T-helper 9 cell (primary cell): Measurements from ENCODE around the gene NELFE.
"Not testable (repeated sequence)": the region's sequence is repeated elsewhere in the genome, so short reads cannot be mapped to it uniquely, and the experiment has no call there.

Experiments
- DNase-seq: peaks from one replicate; pipeline ENCODE4 v3.0.0-alpha.2; 2020

Gene NELFE

DNA sequence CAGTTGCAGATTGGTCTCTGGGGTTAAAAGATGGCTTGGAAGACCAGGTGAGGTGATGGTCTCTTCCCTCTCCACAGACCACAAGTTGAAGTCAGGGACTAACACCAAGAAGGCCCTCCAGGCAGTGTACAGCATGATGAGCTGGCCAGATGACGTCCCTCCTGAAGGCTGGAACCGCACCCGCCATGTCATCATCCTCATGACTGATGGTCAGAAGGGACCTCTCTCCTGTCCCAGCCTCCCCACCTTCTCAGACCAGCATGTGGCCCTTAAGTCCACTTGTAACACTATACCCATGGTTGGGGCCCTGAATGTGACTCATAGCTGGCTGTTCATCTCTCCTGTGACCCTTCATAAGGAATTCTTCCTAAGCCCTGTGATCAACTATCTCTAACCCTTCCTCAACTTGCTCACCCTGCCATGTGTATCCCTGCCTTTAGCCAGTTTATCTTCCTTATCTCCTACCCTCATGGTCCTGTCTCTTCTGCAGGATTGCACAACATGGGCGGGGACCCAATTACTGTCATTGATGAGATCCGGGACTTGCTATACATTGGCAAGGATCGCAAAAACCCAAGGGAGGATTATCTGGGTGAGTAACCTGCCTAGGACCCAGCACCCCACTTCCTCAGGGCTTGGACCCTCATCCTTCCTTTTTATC lies 9.9 kb downstream of the NELFE start:
- DNase-seq: no peak

DNA sequence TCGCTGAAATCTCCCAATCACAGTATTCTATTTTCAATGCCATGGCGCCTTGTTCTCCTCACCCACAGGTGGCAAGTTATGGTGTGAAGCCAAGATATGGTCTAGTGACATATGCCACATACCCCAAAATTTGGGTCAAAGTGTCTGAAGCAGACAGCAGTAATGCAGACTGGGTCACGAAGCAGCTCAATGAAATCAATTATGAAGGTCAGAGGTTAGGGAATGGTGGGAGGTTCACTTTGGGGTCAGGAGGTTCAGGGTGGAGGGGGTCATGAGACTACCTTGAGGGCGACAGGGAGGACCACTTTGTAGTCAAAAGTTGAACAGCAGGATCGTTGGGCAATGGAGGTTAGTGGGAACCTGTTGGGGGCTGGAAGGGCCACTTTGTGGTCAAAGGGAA lies 10.5 kb downstream of the NELFE start:
- DNase-seq: no peak

DNA sequence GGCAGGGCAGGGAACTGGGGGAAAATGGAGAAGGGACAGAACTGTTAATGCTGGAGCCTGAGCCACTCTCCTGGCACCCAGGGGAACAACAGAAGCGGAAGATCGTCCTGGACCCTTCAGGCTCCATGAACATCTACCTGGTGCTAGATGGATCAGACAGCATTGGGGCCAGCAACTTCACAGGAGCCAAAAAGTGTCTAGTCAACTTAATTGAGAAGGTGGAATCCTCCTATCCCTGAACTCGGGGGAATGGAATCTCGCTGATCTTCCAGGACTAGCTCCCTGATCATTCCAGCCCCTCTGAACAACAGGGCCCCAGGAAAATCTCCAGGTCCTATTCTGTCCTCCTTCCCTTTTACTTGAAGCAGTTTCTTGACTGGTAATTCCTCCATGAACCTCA lies 10.9 kb downstream of the NELFE start:
- DNase-seq: no peak

DNA sequence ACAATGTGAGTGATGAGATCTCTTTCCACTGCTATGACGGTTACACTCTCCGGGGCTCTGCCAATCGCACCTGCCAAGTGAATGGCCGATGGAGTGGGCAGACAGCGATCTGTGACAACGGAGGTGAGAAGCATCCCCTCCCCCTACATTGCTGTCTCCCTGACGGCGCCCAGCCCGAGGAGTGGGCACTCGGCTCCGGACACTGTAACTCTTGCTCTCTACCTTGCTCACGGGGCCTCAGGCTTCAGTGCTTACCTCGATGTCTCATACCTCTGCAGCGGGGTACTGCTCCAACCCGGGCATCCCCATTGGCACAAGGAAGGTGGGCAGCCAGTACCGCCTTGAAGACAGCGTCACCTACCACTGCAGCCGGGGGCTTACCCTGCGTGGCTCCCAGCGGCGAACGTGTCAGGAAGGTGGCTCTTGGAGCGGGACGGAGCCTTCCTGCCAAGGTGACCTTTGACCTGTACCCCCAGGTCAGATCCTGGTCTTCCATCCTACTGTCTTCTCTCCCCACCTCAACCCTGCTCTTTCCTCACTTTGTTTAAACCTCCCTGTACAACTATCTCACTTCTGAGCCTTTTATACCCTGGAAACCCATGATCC lies 11.6 kb downstream of the NELFE start:
- no peak for DNase-seq

DNA sequence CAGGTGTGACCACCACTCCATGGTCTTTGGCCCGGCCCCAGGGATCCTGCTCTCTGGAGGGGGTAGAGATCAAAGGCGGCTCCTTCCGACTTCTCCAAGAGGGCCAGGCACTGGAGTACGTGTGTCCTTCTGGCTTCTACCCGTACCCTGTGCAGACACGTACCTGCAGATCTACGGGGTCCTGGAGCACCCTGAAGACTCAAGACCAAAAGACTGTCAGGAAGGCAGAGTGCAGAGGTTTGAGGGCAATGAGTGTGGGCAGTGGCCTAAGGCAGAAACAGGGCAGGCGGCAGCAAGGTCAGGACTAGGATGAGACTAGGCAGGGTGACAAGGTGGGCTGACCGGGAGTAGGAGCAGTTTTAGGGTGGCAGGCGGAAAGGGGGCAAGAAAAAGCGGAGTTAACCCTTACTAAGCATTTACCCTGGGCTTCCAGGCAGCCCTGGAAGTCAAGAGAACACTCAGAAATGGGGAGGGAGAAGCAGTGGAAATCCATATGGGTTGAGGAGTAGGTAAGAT lies 12.3 kb downstream of the NELFE start:
- DNase-seq: no peak

DNA sequence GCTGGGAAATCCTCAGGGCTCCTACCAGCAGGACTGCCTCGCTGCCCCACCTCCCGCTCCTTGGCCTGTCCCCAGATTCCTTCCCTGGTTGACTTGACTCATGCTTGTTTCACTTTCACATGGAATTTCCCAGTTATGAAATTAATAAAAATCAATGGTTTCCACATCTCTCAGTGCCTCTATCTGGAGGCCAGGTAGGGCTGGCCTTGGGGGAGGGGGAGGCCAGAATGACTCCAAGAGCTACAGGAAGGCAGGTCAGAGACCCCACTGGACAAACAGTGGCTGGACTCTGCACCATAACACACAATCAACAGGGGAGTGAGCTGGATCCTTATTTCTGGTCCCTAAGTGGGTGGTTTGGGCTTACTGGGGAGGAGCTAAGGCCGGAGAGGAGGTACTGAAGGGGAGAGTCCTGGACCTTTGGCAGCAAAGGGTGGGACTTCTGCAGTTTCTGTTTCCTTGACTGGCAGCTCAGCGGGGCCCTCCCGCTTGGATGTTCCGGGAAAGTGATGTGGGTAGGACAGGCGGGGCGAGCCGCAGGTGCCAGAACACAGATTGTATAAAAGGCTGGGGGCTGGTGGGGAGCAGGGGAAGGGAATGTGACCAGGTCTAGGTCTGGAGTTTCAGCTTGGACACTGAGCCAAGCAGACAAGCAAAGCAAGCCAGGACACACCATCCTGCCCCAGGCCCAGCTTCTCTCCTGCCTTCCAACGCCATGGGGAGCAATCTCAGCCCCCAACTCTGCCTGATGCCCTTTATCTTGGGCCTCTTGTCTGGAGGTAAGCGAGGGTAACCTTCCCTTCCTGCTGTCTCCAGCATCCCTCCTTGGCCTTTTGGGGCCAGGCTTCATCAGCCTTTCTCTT lies 13.0 kb downstream of the NELFE start, which contains the start of gene CFB:
TSS of gene CFB (plus strand) at position 589 of the 863 bp plus-strand sequence. CDS start at position 716, 127 bp downstream.
- DNase-seq: no peak

DNA sequence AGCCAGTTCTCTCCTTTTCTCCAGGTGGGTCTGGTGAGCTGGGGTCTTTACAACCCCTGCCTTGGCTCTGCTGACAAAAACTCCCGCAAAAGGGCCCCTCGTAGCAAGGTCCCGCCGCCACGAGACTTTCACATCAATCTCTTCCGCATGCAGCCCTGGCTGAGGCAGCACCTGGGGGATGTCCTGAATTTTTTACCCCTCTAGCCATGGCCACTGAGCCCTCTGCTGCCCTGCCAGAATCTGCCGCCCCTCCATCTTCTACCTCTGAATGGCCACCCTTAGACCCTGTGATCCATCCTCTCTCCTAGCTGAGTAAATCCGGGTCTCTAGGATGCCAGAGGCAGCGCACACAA lies 13.6 kb downstream of the NELFE start:
- no peak for DNase-seq

DNA sequence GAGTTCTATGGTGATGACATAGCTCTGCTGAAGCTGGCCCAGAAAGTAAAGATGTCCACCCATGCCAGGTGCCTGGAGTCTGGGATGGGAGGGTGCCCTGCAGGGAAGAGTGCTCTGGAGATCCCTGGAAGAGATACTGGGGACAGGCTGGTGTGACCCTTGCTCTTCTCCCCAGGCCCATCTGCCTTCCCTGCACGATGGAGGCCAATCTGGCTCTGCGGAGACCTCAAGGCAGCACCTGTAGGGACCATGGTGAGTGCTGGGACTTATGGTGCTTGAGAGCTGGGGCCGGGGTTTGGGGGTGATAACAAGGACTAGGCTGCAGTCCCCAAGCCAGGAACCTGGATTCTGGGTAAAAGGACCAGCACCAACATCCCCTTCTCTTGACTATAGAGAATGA lies 15.0 kb downstream of the NELFE start:
- DNase-seq: no peak

DNA sequence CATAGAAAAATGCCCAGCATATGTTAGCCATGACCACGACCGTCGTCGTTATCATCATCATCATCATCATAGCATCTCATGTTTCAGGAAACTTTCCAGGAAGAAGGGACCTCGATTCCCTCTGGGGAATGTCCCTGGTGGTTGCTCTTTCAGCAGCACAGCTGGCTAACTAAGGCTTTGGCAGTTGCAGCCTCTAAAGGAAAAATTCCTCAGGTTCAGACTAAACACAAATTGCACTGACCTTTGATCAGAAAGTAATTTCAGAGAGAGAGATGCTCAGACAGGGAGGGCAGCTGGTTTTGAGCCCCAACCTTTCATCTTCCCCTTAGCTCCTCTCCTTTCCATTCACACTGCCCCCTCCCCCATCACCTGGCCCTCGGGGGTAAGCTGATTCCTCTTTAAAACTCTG lies 18.5 kb downstream of the NELFE start:
- DNase-seq: no peak

DNA sequence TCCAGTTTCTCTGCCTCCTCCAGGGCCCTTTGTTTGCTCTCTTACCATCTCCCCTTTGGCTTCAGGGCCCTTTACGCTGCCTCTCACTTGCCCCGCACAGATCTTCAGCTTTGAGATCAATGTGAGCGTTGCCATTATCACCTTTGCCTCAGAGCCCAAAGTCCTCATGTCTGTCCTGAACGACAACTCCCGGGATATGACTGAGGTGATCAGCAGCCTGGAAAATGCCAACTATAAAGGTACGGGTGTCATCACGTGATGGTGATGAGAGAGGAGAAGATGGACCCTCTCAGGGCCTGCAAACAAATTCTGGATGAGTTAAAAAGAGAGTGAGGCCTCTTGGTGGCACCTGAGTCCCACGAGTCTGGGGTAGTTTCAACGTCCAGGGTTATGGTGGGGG lies 22.9 kb downstream of the NELFE start:
- no peak for DNase-seq

DNA sequence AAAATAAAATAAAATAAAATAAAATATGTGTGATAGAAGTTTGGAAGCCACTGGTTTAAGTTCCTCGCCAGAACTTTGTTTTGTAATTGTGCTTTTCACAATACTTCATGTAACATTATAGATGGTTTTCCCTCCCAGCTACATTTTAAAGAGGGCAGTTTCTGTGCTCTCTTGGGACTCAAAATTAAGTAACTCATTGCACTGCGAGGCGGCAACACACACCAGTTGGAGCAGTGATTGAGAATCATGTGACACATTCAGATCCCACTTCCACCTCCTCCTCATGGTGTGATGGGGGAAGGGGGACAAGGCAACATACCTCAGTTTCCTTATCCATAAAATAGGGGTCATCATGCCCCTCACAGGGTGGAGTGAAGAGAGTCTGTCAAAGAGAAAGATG lies 23.8 kb downstream of the NELFE start:
- DNase-seq: no peak

DNA sequence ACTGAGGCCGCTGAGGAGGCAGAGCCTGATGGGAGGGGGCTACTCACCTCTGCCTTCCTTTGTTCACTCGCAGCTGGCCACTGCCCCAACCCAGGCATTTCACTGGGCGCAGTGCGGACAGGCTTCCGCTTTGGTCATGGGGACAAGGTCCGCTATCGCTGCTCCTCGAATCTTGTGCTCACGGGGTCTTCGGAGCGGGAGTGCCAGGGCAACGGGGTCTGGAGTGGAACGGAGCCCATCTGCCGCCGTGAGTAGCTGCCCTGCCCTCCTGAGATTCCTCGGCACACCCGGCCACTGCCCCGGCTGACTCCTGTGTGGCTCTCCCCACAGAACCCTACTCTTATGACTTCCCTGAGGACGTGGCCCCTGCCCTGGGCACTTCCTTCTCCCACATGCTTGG lies 25.2 kb downstream of the NELFE start:
- no peak for DNase-seq

DNA sequence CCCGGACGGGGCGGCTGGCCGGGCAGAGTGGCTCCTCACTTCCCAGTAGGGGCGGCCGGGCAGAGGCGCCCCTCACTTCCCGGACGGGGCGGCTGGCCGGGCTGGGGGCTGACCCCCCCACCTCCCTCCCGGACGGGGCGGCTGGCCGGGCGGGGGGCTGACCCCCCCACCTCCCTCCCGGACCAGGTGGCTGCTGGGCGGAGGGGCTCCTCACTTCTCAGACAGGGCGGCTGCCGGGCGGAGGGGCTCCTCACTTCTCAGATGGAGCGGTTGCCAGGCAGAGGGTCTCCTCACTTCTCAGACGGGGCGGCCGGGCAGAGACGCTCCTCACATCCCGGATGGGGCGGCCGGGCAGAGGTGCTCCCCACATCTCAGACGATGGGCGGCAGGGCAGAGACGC lies 26.6 kb downstream of the NELFE start:
- not testable (repeated sequence) for DNase-seq

DNA sequence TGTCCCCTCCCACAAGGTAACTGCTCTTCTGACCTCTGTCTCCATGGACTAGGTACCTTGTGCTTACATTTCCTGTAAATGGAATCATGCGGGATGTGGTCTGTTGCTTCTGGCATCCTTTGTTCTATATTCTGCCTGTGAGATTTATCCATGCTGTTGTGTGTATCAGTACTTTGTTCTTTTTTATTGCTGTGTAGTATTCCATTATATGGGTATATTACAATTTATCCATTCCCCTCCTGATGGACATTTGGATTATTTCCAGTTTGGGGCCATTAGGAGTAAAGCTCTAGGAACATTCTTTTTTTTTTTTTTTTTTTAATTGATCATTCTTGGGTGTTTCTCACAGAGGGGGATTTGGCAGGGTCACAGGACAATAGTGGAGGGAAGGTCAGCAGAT lies 27.8 kb downstream of the NELFE start:
- DNase-seq: no peak

DNA sequence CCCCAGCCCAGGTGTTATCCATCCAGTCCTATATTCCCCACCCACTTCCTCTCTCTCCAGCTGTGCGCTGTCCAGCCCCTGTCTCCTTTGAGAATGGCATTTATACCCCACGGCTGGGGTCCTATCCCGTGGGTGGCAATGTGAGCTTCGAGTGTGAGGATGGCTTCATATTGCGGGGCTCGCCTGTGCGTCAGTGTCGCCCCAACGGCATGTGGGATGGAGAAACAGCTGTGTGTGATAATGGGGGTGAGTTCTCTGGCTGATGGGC lies 30.2 kb downstream of the NELFE start:
- DNase-seq: no peak

DNA sequence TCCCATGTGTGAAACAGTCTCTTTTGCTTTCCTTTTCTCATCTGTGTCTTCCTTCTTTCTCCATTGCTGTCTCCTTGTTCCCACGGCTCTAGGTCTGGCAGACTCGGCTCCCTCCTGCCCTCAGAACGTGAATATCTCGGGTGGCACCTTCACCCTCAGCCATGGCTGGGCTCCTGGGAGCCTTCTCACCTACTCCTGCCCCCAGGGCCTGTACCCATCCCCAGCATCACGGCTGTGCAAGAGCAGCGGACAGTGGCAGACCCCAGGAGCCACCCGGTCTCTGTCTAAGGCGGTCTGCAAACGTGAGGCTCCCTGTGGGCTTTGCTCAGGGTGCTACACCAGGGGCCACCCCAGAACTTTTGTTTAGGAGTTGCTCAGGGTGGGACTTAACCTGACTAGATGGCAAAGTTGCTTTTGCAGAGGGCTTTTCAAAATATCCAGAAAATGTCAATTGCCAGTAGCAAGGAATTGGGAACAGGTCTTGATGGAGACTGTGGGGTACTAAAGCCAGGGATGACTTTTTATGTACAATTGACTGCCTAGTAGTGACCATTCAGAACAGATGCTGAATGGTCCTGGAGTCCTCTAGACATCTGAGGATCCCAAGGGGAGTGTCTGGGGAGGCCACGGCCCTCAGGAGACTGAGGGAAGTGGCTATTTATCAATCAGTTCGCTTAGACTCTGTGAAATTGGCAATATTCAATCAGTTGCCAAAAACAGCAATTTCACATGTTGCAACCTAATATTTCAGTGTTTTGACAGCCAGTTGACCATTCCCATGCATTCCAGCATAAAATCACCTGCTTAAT lies 30.7 kb downstream of the NELFE start:
- no peak for DNase-seq

DNA sequence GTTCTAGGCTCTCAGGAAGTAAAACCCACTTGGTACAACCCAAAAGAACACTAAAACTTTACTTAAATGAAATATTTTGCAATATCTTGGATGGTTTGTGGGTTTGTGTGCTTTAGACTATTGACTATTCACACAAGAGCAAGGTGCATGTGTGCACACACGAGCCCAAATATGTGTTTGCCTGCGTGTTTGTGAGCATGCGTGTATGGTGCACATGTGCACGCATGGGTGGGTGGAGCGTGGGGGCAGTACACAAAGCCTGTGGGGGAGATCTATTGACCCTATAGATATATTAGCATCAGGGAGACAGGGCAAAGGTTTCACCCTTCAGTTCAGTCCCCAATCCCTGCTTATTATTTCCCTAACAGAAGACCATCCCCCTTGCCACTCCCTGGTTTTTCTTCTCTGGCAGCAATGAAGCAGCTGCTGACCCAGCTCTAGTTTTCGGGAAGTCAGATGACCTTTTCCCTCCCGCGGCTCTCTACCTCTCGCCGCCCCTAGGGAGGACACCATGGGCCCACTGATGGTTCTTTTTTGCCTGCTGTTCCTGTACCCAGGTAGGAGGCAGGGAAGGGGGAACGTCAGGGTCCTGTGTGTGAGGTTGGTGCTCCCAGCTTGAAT lies 31.4 kb downstream of the NELFE start, which contains the start of gene C2:
TSS of gene C2 (plus strand) at position 476 of the 621 bp plus-strand sequence. CDS start at position 512, 36 bp downstream.
- no peak for DNase-seq

DNA sequence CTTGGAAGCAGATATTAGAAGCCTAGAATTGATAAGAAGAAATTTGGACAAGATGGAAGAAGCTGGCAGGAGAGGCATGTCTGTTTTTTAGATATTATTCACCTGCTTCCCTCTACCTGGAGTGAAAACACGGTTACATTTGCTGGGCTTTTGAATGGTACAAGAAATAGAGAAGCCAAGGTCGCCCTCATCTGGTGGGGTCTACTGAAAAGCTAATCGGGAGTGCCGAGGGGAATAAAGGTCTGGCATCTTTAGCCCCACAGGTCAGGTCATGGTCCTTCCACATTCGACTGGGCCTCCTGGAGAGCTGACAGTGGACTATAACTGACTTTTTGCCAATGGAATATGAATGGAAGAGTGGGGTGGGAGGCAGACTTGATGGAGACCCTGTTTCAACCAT lies 35.8 kb downstream of the NELFE start:
- DNase-seq: no peak

DNA sequence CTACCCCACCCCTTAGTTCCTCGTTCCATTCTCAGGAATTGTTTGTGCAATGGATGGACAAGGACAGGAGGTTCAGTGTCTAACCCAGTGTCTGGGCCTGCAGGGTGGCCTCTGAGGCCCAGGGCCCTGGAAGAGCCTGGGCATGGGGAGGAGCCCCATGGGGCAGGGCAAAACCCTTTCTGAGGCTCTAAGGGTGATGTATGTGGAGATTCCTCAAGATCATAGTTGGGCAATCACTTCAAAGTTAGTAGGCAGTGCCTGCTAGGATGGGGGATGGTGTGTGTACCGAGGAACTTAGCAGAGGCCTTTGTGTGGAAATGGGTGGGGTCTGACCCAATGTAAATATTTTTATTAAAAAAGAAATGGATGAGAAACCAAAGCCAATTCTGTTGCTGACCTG lies 38.0 kb downstream of the NELFE start:
- no peak for DNase-seq

DNA sequence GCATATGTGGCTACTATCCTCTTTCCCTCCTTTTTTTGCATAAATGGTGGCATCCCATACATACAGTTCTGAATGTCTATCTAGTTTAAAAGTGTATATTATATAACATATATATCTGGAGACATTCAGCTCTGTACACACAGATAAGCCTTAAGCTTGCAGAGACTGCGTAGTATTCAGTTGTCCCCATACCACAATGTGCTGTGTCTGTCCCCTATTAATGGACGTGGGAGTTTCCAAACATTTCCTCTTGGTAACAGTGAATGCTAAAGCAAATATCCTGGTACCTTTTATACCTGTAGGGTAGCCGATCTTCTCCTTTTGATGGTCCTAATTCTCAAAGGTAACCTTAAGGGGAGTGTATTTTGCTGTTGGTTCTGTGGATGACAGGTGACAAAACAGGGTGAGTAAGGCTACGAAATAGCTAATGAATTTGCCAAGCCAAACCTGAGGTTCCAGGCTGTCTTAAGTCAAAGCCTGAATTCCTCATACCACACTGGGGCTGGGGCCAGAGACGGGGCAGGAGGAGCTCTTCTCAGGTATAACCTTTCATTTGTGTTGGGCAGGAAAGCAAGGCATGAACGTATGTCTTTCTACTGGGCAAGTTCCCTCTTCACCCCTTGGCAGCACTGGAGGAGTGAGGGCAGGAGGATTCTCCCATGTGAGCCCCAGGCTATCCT lies 39.0 kb downstream of the NELFE start:
- DNase-seq: no peak

DNA sequence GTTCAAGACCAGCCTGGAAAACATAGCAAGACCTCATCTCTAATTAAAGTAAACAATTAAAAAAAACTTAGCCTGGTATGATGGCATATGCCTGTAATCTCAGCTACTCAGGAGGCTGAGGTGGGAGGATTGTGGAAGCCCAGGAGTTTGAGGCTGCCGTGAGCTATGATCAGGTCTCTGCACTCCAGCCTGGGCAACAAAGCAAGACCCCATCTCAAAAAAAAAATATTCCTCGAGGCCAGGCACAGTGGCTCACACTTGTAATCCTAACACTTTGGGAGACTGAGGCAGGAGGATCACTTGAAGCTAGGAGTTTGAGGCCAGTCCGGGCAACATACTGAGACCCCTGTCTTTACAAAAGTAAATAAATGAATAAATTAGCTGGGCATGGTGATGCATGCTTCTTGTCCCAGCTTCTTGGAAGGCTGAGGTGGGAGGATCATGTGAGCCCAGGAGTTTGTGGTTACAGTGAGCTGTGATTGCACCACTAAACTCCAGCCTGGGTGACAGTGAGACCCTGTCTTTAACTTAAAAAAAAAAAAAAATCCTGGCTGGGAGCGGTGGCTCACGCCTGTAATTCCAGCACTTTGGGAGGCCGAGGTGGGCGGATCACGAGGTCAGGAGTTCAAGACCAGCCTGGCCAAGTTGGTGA lies 40.6 kb downstream of the NELFE start:
- DNase-seq: no peak
